ENCODE measurements around the gene PAWR. TPM values are rescaled to one million over a fixed set of nuclear protein-coding genes. Genes with fewer than 3 reads are reported as not detected.
"Not testable (repeated sequence)": the region's sequence is repeated elsewhere in the genome, so short reads cannot be mapped to it uniquely, and the experiment has no call there.

PAWR gene
- total RNA-seq, 1 donor from 2014 or later, result 7.2 TPM

- no peak for DNase-seq
- intact Hi-C loops (cut with DNase I), result no loop called here
- ATAC-seq (ENCODE audit: poor library complexity), result no peak
Measured at GRCh38 chr12:79689061-79689476, 1.7 kb downstream of the PAWR start.

GRCh38 chr12:79688376-79689060 lies 2.2 kb downstream of the PAWR start:
- DNase-seq, result no peak
- intact Hi-C loops (cut with DNase I), result no loop called here
- ATAC-seq (ENCODE audit: poor library complexity), result no peak

GRCh38 chr12:79687711-79688260 lies 3.0 kb downstream of the PAWR start:
- intact Hi-C loops (cut with DNase I), result no loop called here
- ATAC-seq (ENCODE audit: poor library complexity) (no peak), DNase-seq (no peak)

GRCh38 chr12:79686171-79686570 lies 4.6 kb downstream of the PAWR start:
- ATAC-seq (ENCODE audit: poor library complexity), result no peak
- intact Hi-C loops (cut with DNase I), result no loop called here

GRCh38 chr12:79685068-79685467 lies 5.7 kb downstream of the PAWR start:
- intact Hi-C loops (cut with DNase I), result no loop called here
- ATAC-seq (ENCODE audit: poor library complexity), result no peak
- no peak for DNase-seq

More at GRCh38 chr12:79686171-79686570, 4.6 kb downstream of the PAWR start:
- DNase-seq, result no peak

GRCh38 chr12:79684338-79684737 lies 6.4 kb downstream of the PAWR start:
- ATAC-seq (ENCODE audit: poor library complexity); intact Hi-C loops (cut with DNase I); DNase-seq: not testable (repeated sequence)

- DNase-seq (no peak), ATAC-seq (ENCODE audit: poor library complexity) (no peak)
- intact Hi-C loops (cut with DNase I), result no loop called here
Measured at GRCh38 chr12:79682593-79682992, 8.2 kb downstream of the PAWR start.

- intact Hi-C loops (cut with DNase I), result no loop called here
- ATAC-seq (ENCODE audit: poor library complexity) (no peak), DNase-seq (no peak)
Measured at GRCh38 chr12:79681008-79681590, 9.7 kb downstream of the PAWR start.

GRCh38 chr12:79680051-79680450 lies 10.7 kb downstream of the PAWR start:
- DNase-seq, result no peak
- intact Hi-C loops (cut with DNase I), result no loop called here
- ATAC-seq (ENCODE audit: poor library complexity), result no peak

- intact Hi-C loops (cut with DNase I), result no loop called here
- DNase-seq (no peak), ATAC-seq (ENCODE audit: poor library complexity) (no peak)
Measured at GRCh38 chr12:79678306-79678705, 12.5 kb downstream of the PAWR start.

- ATAC-seq (ENCODE audit: poor library complexity) (no peak), DNase-seq (no peak)
- intact Hi-C loops (cut with DNase I), result no loop called here
Measured at GRCh38 chr12:79677672-79678071, 13.1 kb downstream of the PAWR start.

GRCh38 chr12:79676579-79676978 lies 14.2 kb downstream of the PAWR start:
- intact Hi-C loops (cut with DNase I), result no loop called here
- ATAC-seq (ENCODE audit: poor library complexity) (no peak), DNase-seq (no peak)

- DNase-seq (no peak), ATAC-seq (ENCODE audit: poor library complexity) (no peak)
- intact Hi-C loops (cut with DNase I), result no loop called here
Measured at GRCh38 chr12:79674629-79675028, 16.1 kb downstream of the PAWR start.

- no peak for DNase-seq
- intact Hi-C loops (cut with DNase I), result no loop called here
- ATAC-seq (ENCODE audit: poor library complexity), result no peak
Measured at GRCh38 chr12:79673354-79673753, 17.4 kb downstream of the PAWR start.

- intact Hi-C loops (cut with DNase I), result no loop called here
- ATAC-seq (ENCODE audit: poor library complexity) (no peak), DNase-seq (no peak)
Measured at GRCh38 chr12:79668113-79668512, 22.7 kb downstream of the PAWR start.

- intact Hi-C loops (cut with DNase I), result no loop called here
- ATAC-seq (ENCODE audit: poor library complexity) (no peak), DNase-seq (no peak)
Measured at GRCh38 chr12:79665212-79665887, 25.4 kb downstream of the PAWR start.

GRCh38 chr12:79664518-79664917 lies 26.2 kb downstream of the PAWR start:
- DNase-seq (no peak), ATAC-seq (ENCODE audit: poor library complexity) (no peak)
- intact Hi-C loops (cut with DNase I), result no loop called here

GRCh38 chr12:79662046-79662811 lies 28.5 kb downstream of the PAWR start:
- ATAC-seq (ENCODE audit: poor library complexity) (no peak), DNase-seq (no peak)
- intact Hi-C loops (cut with DNase I), result no loop called here

GRCh38 chr12:79661629-79662028 lies 29.1 kb downstream of the PAWR start:
- DNase-seq (no peak), ATAC-seq (ENCODE audit: poor library complexity) (no peak)
- intact Hi-C loops (cut with DNase I), result no loop called here
